Activated T-helper 1 cell treated with Interleukin-2 at 50 U/mL for 16 hours (primary cell): Measurements from ENCODE around the gene NOXA1.

Experiments used
- DNase-seq: peaks from one replicate; pipeline ENCODE4 v3.0.0-alpha.2; 2020; ENCODE audit warnings: low read depth

NOXA1 gene

DNA sequence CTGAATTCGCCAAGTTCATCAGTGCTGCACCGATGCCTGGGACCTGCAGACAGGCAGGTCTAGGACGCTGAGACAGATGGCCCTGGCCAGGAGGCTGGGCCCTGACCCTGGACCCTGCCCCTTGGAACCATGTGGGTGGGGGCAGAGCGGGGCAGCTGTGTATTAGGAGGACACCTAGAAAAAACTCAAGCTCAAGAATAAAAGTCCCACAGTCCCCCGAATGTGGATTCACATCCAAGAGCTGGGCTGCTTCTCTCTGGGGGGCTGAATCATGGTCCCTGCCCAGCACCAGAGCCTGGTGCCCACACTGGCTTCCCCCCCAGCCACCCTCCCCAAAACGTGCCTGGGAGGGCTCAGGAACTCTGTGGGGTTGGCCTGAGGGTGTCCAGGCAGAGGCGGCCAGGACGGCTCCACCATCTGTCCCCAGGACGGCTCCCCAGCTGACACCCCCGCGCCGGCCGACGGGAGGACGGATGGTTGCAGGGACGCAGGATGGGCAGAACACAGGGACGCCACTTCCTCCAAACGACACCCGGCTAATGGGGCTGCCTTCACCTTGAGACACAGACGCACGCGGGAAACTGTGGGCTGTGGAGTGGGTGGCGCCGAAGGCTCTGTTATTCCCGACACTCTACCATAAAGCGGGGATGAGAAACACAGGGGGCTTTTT is 35.2 kb upstream of the NOXA1 start:
- DNase-seq: no peak

DNA sequence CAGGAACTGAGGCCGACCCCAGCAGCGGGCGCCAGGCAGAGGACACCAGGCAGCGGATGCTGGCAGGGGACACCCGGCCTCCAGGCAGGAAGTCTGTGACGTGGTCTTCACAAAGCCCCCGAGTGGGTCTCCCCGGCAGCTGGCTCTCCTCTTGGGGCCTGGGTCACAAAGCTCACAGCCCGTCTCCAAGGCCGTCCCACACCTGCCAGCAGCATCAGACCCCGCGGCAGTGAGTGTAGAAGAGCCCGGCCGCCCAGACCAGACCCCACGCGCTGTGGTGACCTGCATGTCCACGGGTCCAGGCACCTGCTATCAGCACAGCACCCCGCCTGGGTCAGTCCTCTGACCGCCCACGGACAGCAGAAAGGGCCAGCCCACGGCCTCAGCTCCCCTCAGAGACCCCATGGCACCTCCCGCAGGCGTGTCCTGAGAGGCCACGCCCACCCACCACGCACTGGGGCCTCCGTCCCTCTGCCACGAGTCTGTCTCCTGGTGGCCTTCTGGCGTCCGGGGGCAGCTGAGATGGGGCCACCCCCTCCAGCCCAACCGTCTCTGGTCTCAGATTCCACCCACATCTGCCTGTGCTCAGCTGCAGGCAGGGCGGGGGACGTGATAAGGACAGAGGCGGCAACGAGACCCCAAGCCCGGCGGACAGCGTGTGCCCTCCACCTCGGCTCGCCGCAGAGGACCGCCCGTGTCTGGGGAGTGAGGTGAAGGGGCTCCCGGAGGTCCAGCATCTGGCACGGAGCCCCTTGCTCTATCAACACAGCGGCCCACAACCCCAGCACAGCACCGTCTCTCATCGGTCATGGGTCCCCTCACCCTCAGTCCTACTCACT is 34.4 kb upstream of the NOXA1 start:
- no peak for DNase-seq

DNA sequence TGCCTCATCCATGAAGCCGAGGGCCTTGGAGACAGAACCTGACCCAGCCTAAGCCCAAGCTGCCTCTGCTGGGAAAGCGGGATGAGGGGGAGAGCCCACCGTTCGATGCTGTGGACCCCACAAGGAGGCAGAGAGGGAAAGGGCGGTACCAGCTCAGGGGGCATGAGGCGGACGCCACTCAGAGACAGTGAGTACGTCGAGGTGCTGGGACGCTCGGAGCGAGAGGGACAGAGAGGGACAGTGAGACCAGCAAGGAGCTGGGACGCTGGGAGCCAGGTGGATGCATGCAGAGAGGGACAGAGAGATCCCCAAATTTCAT is 33.8 kb upstream of the NOXA1 start:
- no peak for DNase-seq

DNA sequence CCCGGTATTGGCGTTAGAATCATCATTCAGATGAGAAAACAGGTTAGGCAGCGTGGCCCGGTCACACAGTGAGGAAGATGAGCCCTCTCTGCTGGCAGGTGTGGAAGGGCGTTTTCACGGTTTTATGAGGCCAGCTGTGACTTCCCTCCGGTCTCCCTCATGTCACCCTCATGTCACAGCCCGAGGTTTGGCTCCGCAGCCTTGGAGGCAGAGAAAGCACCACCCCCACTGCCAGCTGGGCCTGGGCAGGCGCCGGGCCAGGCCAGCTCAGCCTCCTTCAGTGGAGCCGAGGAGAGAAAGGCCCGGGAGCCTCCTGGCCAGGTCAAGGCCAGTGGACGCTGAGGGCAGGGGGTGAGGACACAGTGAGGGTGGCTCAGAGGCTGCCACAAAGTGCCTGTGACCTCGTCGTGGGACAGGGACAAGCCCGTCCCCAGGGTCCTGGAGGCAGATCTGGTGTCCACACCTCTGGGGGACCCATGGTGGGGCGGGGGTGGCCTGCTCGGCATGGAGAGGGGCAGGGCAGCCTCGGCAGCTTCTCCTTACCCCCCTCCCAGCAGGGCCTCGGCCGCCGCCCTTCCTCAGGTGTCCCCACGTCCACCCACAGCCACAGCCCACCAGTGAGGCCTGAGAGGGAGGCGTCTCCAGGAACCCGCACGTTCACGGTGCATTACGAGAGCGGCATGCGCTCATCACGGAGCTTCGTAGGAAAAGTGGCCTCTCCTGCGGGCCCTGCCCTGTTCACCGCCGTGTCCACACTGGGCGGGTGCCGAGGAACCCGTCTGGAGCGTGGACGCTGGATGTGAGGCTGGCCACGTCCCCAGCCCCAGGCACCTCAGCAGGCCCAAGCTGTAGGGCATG is 32.4 kb upstream of the NOXA1 start:
- no peak for DNase-seq

DNA sequence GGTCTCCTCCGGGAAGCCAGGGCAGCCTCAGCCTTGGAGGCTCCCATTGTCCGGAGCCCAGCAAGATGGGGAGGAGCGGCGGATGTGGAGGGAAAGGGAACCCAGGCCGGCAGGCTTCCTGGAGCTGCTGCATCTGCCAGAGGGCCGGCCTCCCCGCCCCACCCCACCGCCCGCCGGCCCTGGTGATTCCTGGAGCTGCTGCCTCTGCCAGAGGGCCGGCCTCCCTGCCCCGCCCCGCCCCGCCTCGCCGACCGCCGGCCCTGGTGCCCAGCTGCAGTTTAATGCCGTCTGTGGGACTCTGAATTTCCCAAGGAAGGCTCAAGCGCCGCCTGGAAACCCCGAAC is 31.8 kb upstream of the NOXA1 start:
- no peak for DNase-seq

DNA sequence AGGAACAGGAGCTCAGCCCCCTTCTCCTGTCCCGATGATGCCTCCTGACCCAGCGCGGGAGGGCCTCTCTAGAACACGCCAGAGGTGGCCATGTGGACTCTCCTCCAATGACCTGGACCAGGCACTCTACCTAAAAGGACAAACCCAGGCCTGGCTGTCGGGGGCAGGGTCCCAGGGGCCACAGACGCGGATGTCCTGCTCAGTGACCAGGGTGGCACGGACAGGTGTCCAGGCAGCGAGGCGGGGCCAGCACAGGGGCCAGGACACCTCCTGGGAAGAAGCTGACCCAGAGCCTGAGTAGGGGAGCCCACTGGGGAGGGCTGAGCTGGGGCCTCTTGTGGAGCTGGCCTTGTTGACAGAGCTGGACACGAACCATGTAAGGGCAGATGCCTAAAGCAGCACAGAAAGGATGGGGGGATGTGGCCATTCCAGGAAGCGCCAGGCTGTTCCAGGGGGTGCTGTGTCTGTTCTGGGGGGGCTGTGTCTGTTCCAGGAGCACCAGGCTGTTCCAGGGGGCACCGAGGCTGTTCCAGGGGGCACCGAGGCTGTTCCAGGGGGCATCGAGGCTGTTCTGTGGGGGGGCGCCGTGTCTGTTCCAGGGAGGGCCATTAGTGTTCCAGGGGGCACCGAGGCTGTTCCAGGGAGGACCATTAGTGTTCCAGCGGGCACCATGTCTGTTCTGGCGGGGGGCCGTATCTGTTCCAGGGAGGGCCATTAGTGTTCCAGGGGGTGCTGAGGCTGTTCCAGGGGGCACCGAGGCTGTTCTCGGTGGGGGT is 30.8 kb upstream of the NOXA1 start:
- no peak for DNase-seq

DNA sequence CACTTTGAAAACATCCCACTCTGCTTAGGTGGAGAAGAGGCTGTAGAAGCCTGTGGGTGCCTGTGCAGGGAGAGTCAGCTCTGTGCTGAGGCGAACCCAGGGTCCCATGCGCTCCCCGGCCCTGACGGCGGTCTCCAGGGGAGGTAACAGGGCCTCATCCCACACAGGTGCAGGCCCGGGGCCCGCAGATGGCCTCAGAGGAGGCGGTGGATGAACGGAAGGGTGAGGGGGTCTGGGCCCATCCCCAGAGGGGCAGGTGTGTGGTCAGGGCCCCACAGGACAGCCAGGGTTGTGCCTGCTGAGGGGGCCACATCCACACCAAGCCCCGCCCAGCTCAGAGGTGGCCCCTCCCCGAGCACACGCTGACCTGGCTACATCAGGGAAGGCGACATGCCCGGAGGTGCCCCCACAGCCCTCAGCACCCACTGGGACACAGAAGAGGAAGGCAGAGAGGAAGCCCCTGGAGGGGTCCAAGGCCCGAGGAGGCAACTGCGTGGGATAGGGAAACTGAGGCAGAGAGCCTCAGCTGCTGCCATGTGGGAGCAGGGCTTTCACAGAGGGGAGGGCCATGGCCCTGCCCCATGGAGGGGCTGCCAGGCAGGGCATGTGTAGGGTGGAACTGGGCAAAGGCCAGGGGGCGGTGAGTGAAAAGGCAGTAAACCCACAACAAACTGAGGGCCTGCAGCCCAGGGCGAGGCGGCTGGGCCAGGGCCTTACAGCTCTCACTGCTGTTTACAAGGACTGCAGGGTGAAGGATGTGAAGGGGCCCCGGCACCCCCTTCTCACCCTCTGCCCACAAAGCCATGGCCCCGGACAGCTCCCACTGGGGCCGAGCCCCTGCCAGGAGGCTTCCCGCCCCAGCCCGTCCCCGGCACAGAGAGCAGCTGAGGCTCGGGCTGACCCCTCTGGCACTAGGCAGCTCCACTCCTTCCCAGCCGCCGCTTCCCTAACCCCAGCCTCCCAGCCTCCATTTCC is 29.7 kb upstream of the NOXA1 start:
- DNase-seq: no peak

DNA sequence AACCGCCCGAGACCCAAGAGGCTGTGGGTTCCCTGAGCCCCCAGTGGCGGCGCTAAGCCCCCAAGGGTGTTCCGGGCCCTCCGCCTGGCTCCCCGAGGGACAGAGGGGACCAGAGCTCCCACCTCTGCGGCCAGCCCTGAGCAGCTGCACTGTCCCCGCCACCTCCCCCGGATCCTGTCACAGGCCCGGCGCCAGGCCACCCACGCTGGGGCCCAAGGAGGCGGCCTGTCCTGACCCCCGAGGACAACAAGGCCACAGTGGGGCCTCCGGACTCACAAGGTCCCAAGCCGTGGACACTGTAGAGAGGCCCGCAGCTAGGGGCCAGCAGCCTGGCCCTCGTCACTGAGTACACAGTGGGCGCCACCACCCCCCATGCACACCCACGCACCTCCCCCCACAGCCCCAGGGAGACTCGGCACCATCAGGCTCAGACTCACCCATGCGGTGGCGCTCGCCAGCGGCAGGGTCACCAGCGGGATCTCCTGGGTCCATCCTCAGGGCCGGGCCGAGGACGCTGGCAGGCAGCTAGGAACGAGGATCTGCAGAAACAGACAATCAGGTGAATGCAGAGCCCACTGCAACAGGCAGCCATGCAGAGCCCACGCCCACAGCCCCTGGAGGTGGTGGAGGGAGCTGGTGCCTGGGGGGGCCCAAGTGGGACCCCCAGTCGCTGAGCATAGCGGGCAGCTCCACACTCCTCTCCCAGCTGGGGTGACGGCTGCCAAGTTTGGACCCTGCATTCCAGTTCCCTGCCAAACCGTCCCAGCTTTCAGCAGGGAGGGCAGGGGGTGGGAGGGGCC is 28.1 kb upstream of the NOXA1 start:
- no peak for DNase-seq

DNA sequence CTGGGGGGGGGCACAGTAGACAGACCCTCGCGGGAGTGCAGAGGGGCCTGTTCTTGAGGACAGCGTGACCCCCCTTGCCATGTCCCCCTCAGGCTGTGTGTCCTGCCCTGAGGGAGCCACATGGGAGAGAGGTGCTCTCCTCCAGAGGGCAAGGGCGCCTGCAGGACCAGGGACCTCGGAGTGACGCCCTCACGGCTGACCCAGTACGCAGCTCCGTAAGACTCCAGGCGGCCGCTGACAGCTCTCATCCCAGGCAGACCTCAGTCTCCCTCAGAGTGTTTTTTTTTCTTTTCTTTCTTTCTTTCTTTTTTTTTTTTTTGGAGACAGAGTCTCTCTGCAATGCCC is 27.6 kb upstream of the NOXA1 start:
- no peak for DNase-seq

DNA sequence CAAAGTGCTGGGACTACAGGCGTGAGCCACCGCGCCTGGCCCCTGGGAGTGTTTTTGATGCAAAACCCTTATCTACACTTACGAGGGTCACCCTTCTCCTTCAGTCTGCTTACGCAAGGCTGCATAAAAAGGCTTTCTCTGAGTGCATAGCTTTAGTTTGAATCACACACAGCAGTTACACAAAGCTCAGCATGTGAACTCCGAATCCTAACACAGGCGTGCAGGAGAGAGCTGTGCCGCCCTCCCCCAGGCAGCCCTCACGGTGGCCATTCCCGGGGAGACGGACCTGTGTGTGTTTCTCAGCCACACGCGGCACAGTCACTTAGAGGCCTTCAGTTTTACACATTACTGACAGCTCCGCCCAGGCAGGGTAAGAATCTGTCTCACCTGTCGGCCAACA is 27.0 kb upstream of the NOXA1 start:
- DNase-seq: no peak

DNA sequence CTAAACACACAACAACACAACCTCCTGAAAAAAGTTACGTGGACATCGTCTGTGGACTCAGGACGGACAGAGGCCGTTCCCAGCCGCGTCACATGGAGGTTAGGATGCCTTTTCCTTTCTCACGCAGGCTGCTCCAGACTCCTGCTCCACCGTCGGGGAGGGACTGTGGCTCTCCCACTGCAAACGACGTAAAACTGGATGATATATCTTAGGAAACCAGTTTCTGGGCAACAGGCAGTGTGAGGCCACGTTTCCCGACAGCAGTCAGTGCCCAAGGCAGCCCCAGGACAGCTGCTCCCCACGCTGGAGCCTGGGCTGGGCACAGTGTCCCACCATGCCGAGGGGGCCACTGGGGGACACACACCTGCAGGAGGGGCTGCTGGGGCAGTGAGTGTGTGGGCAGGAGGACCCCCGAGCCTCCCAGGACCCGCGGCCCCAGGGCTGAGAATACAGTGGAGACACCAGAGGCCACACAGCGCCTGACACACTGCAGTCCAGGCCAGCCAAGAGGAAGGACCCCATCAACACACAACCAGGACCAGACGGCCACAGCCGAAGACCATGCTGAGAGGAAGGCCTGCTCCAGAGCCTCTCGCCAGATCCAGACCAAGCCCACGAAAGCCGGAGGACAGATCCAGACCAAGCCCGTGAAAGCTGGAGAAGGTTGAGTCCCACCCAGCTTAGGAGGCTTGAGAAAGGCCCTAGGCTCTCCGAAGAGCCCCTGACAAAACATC is 26.4 kb upstream of the NOXA1 start:
- DNase-seq: no peak

DNA sequence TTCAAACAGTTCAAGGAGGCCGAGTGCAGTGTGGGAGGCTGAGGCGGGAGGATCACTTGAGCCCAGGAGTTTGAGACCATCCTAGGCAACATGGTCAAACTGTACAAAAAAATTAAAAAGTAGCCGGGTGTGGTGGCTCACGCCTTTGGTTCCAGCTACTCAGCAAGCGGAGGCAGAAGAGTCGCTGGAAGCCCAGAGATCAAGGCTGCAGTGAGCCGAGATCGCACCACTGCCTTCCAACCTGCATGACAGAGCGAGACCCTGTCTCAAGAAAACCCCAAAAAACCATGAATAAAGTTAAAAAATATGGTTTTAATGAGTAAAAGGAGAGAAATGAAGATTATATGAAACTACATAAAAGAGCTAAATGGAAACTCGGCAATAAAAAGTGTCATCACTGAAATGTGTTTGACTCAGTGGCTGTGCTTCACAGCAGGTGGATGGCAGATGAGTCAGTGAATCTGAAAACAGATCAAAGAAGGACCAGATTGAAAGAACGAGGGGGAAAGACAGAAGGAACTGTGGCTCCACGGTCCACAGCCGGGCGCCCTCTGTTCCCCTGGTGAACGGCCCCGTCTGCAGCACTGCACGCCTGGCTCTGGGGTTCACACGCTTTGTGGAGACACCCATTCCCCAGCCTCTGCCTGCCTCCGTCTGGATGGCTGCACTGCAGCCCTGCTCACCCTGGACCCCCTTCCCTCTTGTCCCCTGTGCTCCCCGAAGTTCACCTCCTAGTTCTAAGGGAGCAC is 25.3 kb upstream of the NOXA1 start:
- no peak for DNase-seq

DNA sequence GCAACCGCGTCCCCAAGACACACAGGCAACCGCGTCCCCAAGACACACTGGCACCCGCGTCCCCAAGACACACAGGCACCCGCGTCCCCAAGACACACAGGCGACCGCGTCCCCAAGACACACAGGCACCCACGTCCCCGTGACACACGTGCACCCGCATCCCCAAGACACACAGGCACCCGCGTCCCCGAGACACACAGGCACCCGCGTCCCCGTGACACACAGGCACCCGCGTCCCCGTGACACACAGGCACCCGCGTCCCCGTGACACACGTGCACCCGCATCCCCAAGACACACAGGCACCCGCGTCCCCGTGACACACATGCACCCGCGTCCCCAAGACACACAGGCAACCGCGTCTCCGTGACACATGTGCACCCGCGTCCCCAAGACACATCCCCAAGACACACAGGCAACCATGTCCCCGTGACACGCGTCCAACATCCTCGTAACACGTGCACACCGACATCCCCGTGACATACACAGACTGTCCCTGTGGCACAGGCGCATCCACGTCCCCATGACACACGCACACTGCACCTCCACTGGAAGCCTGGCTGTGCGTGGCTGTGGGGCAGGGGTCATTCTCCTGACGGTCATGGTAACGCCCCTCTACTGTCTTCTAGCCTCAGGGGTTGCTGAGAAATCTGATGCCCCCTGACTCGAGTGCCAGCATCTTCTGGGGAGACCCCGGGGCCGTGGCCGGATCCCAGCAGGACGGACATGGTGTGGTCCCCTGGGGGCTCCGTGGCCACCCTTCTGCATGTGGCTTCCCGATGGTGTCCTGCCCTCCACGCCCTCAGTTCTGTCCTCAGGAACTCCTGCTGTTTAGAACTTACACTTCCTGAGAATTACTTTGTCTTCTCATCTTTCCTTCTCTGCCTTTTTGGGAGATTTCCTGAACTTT is 24.4 kb upstream of the NOXA1 start:
- DNase-seq: no peak

DNA sequence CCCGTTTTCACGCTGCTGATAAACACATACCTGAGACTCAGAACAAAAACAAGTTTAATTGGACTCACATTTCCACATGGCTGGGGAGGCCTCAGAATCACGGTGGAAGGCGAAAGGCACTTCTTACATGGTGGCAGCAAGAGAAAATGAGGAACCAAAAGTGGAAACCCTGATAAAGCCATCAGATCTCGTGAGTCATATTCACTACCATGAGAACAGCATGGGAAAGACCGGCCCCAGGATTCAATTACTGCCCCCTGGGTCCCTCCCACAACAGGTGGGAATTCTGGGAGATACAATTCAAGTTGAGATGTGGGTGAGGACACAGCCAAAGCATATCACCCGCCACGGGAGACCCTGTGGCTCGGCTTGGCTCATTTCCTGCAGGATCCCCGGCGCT is 20.4 kb upstream of the NOXA1 start:
- no peak for DNase-seq

DNA sequence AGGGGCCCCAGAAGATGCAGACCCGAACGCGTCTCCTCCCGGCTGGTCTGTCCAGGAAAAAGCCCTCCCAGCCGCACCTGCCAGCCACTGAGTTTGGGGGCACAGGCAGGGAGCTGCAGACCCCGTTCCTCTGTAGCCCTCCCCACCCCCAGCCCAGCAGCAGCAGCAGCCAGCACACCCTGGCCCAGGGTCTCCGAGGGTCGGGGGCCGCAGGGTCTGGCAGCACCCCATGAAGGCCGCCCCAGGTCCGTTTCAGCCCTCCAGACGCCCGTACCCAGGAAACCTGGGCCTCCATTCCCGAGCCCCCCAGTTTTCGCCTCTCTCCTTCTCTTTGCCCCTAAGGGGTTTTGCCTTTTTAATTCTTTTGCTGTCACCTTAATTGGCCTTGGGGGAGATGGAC is 19.9 kb upstream of the NOXA1 start:
- no peak for DNase-seq

DNA sequence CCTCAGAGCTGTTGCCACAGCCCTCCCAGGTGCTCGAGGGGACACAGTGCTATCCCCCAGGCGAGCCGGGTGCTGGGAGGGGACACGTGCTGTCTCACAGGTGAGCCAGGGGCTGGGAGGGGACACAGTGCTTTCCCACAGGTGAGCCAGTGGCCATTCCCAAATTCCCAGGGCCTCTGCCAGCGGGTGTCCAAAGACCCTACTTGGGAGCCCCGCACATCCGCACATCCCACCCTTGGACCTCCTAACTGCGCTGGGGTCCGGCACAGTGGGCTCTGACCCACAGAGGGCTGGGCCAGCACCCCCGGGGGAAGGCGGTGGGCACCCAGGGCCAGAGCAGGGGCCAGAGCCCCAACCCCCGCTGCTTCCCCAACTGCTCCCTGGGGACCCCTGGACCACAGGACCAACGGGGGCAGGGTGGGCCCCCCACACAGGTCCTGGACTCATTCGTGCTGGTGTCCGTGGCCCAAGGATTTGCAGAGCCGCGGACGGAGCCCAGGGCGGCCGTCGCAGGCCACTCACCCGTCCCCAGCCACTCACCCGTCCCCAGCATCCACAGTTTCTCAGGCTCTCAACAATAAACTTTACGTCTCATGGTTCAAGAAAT is 18.1 kb upstream of the NOXA1 start:
- DNase-seq: no peak

DNA sequence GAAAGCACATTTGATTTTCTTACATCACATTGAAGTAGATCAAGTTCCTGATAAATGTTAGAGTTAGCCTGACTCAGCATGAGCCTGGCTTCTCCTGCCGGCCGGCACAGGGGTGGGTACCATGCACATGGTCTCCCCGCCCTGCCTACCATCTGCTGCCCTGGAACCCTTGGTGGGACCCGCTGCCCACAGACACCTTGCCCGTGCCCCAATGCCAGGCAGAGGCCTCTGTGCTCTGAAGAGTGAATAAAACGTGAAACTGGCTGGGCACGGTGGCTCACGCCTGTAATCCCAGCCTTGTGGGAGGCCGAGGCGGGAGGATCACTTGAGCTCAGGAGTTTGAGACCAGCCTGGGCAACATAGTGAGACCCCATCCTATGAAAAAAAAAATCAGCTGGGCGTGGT is 17.5 kb upstream of the NOXA1 start:
- DNase-seq: no peak
